ENCODE measurements around the gene PLCB4. TPM values are rescaled to one million over a fixed set of nuclear protein-coding genes. Genes with fewer than 3 reads are reported as not detected.

Gene PLCB4
- total RNA-seq, 4 donors from 2014 or later = 17.4 to 264 (median 28.1) TPM

DNA sequence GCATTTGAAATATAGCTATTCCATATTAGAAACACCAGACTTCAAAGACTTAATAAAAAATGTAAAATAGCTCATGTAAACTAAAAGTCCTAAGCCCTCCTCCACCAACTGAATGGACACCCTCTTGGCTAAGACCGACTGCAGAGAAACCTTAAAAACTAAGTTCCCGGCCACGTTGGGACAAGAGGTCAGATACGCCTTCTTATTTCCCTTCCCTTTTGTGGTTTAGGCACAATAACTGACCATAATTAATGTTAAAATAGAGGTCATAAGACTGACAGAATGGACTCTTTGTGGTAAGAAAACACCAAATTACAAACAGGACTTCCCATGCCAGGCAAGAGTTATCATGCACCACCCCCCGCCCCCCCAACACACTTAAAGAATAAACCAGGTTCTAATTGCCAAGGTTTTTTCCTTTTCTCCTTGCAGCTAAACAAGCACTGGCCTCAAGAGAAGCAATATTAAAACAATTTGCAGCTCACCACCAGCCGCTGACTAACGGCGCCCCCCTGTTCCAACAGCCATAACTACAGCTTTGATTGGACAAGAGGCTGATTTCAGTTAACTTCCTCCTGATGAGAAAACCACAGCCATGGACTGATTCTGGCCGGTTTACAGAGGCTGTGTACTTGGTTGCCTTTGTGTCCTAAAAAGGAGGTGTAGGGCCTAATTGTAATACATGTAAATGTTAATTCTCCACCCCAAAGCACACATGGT, 434.8 kb downstream of the PLCB4 start:
- Histone ChIP-seq H3K27me3 (no peaks in the 10 kb centered on the region), H3K4me1 (no peaks in the 10 kb centered on the region), H3K27ac (no peak overlapping the region), H3K36me3 (no peaks in the 10 kb centered on the region), H3K4me3 (no peak overlapping the region), H3K9me3 (no peaks in the 10 kb centered on the region)
- no peak for TF ChIP-seq POLR2A (IDR thresholded peaks at IDR 0.05)
- TF ChIP-seq, protein P1, sequence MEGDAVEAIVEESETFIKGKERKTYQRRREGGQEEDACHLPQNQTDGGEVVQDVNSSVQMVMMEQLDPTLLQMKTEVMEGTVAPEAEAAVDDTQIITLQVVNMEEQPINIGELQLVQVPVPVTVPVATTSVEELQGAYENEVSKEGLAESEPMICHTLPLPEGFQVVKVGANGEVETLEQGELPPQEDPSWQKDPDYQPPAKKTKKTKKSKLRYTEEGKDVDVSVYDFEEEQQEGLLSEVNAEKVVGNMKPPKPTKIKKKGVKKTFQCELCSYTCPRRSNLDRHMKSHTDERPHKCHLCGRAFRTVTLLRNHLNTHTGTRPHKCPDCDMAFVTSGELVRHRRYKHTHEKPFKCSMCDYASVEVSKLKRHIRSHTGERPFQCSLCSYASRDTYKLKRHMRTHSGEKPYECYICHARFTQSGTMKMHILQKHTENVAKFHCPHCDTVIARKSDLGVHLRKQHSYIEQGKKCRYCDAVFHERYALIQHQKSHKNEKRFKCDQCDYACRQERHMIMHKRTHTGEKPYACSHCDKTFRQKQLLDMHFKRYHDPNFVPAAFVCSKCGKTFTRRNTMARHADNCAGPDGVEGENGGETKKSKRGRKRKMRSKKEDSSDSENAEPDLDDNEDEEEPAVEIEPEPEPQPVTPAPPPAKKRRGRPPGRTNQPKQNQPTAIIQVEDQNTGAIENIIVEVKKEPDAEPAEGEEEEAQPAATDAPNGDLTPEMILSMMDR (IDR thresholded peaks at IDR 0.05) = no peak
- DNase-seq = no peak
- intact Hi-C loops (cut with DNase I; ENCODE audit: low total_unique reads) = no loop called here

DNA sequence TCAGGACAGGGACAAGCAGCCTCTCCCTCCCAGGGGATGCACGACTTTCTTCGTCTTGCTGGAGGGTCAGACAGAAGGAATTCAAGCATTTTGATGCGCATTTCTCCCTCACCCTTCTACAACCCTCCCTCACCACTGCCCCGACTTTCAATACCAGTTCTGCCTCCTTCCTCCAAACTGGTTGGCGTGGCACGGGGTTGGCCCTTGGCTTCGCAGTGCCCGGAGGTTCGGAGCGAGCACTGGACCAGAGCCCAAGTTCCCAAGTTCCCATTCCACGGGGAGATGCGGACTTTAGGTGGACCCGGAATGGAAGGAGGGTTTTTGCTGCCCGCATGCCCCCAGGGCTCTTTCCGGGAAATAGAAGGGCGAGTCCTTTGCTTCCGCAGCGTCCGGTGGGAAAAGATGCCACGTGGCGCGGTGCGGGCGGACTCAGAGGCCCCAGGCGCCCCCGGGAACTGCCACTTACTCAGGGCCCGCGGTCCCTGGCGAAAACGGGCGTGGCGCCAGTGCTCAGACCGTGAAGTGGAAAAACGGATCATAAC, 437.5 kb downstream of the PLCB4 start:
- H3K4me3 ChIP-seq = no peak overlapping the region
- no peaks in the 10 kb centered on the region for H3K27me3 ChIP-seq

DNA sequence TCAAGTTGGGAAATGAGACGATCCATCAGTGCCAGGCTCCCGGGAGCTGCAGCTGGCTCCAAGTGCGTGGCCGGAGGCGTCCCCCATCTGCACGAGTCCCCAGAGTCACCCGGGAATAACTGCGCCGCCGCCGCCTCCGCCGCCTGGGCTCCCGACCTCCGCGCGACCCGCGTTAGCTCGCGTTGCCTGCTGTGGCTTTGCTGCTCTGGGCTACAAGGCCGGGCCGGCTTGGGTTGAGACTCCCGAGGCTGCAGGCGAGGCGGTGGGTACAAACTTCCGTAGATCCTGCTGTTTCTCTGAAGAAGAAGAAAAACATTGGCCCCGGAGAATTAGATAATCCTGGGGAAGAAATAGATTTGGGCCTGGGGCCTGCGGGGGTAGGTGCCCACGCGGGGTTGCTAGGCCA, 438.1 kb downstream of the PLCB4 start:
- no peaks in the 10 kb centered on the region for H3K4me1 ChIP-seq
- TF ChIP-seq, protein P1 (IDR thresholded peaks at IDR 0.05) = no peak
- TF ChIP-seq POLR2A (IDR thresholded peaks at IDR 0.05) = no peak
- intact Hi-C loops (cut with DNase I; ENCODE audit: low total_unique reads) = no loop called here
- no peak overlapping the region for H3K4me3 ChIP-seq
- no peaks in the 10 kb centered on the region for H3K9me3 ChIP-seq
- H3K27ac ChIP-seq = no peak overlapping the region
- peaks cover 0 to 2% of the 10 kb centered on the region in 2 donors for H3K27me3 ChIP-seq
- no peak for DNase-seq
- no peaks in the 10 kb centered on the region for H3K36me3 ChIP-seq

More for the DNA sequence above, 437.5 kb downstream of the PLCB4 start:
- no peak overlapping the region for H3K27ac ChIP-seq
- DNase-seq = no peak
- no peaks in the 10 kb centered on the region for H3K36me3 ChIP-seq
- TF ChIP-seq, protein P1 (IDR thresholded peaks at IDR 0.05) = no peak
- no peak for TF ChIP-seq POLR2A (IDR thresholded peaks at IDR 0.05)
- no peaks in the 10 kb centered on the region for H3K9me3 ChIP-seq
- intact Hi-C loops (cut with DNase I; ENCODE audit: low total_unique reads) = no loop called here
- no peaks in the 10 kb centered on the region for H3K4me1 ChIP-seq

DNA sequence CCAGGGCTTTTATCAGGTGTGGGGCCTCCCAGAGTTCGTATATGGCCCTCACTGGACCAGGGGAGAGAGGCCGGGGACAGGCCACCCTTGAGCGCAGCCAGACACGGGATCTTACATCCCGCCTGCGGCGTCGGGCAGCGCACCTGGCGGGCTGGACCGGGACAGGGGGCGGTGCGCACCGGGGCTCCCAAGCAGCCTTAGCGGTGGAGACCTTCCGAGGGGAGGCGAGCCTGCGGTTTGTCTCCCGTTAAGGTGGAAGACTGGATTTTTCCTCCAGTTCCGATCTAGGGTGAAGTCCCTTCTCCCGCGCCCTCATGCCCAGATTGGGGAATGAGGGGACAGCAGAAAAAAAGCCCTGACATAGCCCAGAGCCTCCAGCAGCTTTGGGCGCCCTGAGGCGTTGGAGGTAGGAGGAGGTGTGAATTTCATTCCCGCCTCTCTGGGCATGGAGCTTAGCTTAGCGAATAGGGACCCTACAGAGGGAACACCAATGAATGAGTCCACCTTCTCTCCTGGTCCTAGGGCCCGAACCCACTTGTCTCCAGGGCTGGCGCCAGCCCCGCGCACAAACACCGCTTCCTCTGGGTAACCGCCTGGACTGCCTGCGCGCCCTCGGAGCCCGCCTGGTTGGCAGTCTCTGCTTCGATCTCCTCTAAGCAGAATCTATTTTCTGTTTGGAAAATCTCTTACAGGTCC, 438.8 kb downstream of the PLCB4 start:
- no peak for DNase-seq
- Histone ChIP-seq H3K4me1 (no peaks in the 10 kb centered on the region), H3K4me3 (no peak overlapping the region), H3K27me3 (peaks cover 0 to 8% of the 10 kb centered on the region in 2 donors), H3K36me3 (no peaks in the 10 kb centered on the region), H3K9me3 (no peaks in the 10 kb centered on the region), H3K27ac (no peak overlapping the region)
- intact Hi-C loops (cut with DNase I; ENCODE audit: low total_unique reads) = no loop called here
- TF ChIP-seq, protein P1 (IDR thresholded peaks at IDR 0.05) = no peak
- TF ChIP-seq POLR2A (IDR thresholded peaks at IDR 0.05) = no peak

DNA sequence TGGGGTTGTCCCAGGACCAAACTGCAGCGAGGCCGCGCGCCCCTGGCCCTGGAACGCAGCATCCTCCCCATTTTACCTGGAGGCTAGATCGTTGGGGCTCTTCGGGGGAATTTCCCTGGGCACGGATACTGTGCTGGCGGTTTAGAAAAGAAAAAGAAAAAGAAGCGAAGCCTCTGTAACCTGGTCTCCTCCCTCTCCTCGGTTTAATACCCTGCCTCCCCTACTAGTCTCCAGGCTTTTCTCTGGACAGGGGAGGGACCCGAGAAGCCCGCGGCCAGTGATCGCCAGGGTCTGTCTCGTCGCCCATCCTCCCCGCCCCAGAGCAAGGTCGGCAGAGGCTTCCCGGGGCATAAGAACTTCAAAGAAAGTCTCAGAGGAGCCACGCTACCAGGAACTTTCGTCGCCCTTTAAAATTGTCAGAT, 439.4 kb downstream of the PLCB4 start:
- Histone ChIP-seq H3K4me1 (no peaks in the 10 kb centered on the region), H3K27ac (no peak overlapping the region), H3K27me3 (peaks cover 0 to 8% of the 10 kb centered on the region in 2 donors), H3K9me3 (no peaks in the 10 kb centered on the region), H3K4me3 (no peak overlapping the region), H3K36me3 (no peaks in the 10 kb centered on the region)
- TF ChIP-seq POLR2A (IDR thresholded peaks at IDR 0.05) = no peak
- TF ChIP-seq, protein P1 (IDR thresholded peaks at IDR 0.05) = no peak
- intact Hi-C loops (cut with DNase I; ENCODE audit: low total_unique reads) = no loop called here
- DNase-seq = no peak
